PC-3 (cell line): ENCODE data around the gene KCNK10. TPM values are rescaled to one million over a fixed set of nuclear protein-coding genes. Genes with fewer than 3 reads are reported as not detected.

ENCODE experiments used
- ATAC-seq: fragments of 200-7000 bp; cut with Tn5 transposase; 2 replicates; pipeline ENCODE4 v1.9.1; 2020; ENCODE audit warnings: mild to moderate bottlenecking, moderate library complexity
- BruUV-seq: library from RNA; stranded (reverse); fragments of 400-500 nt; replicated peaks from 2 replicates; lab custom pipeline; 2021; lab: Mats Ljungman, UMichigan
- CTCF ChIA-PET: fragments of 300-600 bp; sonication (Branson Sonifier 250); formaldehyde crosslinking; loops from one replicate; lab custom pipeline; 2022; ENCODE audit warnings: antibody characterized with exemption; lab: Charles Lee
- POLR2A ChIA-PET: fragments of 300-600 bp; sonication (Branson Sonifier 250); formaldehyde crosslinking; loops from one replicate; lab custom pipeline; 2022; ENCODE audit warnings: antibody characterized with exemption; ENCODE audit not compliant: unreplicated experiment; lab: Charles Lee
- DNase-seq: peaks from one replicate; pipeline ENCODE4 v3.0.0-alpha.2; 2015
- H2AFZ ChIP-seq: fragments of 300-600 bp; sonication (generic); 2 replicates; pipeline ENCODE4 v1.6.0; 2016; ENCODE audit warnings: antibody characterized with exemption, low read length
- H3F3A ChIP-seq: fragments of 300-600 bp; sonication (generic); one replicate; pipeline ENCODE4 v1.6.0; 2017; ENCODE audit warnings: antibody characterized with exemption, low read length, control low read depth, mild to moderate bottlenecking; ENCODE audit not compliant: unreplicated experiment
- H3K27ac ChIP-seq: fragments of 300-600 bp; sonication (generic); 2 replicates; pipeline ENCODE4 v1.5.1; 2016; ENCODE audit warnings: mild to moderate bottlenecking, low read length
- H3K27me3 ChIP-seq: fragments of 300-600 bp; sonication (generic); 2 replicates; pipeline ENCODE4 v1.6.1; 2016; ENCODE audit warnings: low read length, mixed read lengths
- H3K36me3 ChIP-seq: fragments of 300-600 bp; sonication (generic); 2 replicates; pipeline ENCODE4 v1.6.1; 2016; ENCODE audit warnings: low read depth, mixed run types, low read length, mixed read lengths
- H3K4me1 ChIP-seq: fragments of 300-600 bp; sonication (generic); 2 replicates; pipeline ENCODE4 v1.5.1; 2016; ENCODE audit warnings: low read length; ENCODE audit not compliant: insufficient read depth
- H3K4me2 ChIP-seq: fragments of 300-600 bp; sonication (generic); 2 replicates; pipeline ENCODE4 v1.6.0; 2016; ENCODE audit warnings: low read length
- H3K4me3 ChIP-seq: fragments of 300-600 bp; sonication (generic); 2 replicates; pipeline ENCODE4 v1.5.1; 2016; ENCODE audit warnings: mild to moderate bottlenecking, low read length, mixed read lengths
- H3K79me2 ChIP-seq: fragments of 300-600 bp; sonication (generic); 2 replicates; pipeline ENCODE4 v1.6.1; 2017; ENCODE audit warnings: low read length, mixed read lengths
- H3K9ac ChIP-seq: fragments of 300-600 bp; sonication (generic); 2 replicates; pipeline ENCODE4 v1.6.0; 2016; ENCODE audit warnings: mild to moderate bottlenecking, low read length
- H3K9me2 ChIP-seq: fragments of 300-600 bp; sonication (generic); replicated peaks from 2 replicates; pipeline ENCODE4 v1.6.1; 2016; ENCODE audit warnings: mixed run types, low read length, mixed read lengths
- H3K9me3 ChIP-seq: fragments of 300-600 bp; sonication (generic); 2 replicates; pipeline ENCODE4 v1.6.1; 2016; ENCODE audit warnings: low read length, mixed read lengths
- H4K20me1 ChIP-seq: fragments of 300-600 bp; sonication (generic); 2 replicates; pipeline ENCODE4 v1.6.1; 2016; ENCODE audit warnings: low read length, mixed read lengths
- CTCF ChIP-seq: fragments of 300-600 bp; sonication (generic); conservative IDR thresholded peaks from 2 replicates; pipeline ENCODE4 v1.5.1; 2017; ENCODE audit warnings: antibody characterized with exemption, low read depth, mild to moderate bottlenecking, low read length
- EZH2 ChIP-seq: fragments of 300-600 bp; sonication (generic); IDR thresholded peaks from one replicate; pipeline ENCODE4 v1.6.1; 2017; ENCODE audit warnings: antibody characterized with exemption, mild to moderate bottlenecking, low read length; ENCODE audit not compliant: unreplicated experiment
- EZH2phosphoT487 ChIP-seq: fragments of 300-600 bp; sonication (generic); IDR thresholded peaks from 2 replicates; pipeline ENCODE4 v1.6.1; 2018; ENCODE audit warnings: mild to moderate bottlenecking, antibody characterized with exemption, low read length, borderline replicate concordance
- intact Hi-C: fragments of 100-400 bp; cut with micrococcal nuclease; formaldehyde crosslinking; loops from 2 replicates; pipeline ENCODE4 v1.9.0; 2023
- total RNA-seq: library from RNA; depleted of rRNA; stranded (reverse); fragments of >200 nt; gene quantifications from 2 replicates; pipeline ENCODE4 v1.2.3, GENCODE V29; 2014

The KCNK10 gene
- total RNA-seq, 1 experiment from 2014 or later: not detected

- CTCF ChIA-PET: no interaction called here
- H3K9me3 ChIP-seq: no peaks in the 10 kb centered on the region
- no peak overlapping the region for H3K27ac ChIP-seq
- H3K4me2 ChIP-seq: no peak overlapping the region
- H3F3A ChIP-seq: no peaks in the 10 kb centered on the region
- H3K4me3 ChIP-seq: no peak overlapping the region
- H3K9ac ChIP-seq: no peak overlapping the region
- no peaks in the 10 kb centered on the region for H3K79me2 ChIP-seq
- BruUV-seq: no TSS peak
- DNase-seq (no peak), ATAC-seq (no peak)
- intact Hi-C loops: no loop called here
- H3K36me3 ChIP-seq: no peaks in the 10 kb centered on the region
- TF ChIP-seq EZH2phosphoT487: no peak
- no peak for TF ChIP-seq CTCF
- TF ChIP-seq EZH2: no peak
- no peaks in the 10 kb centered on the region for H3K9me2 ChIP-seq
- H4K20me1 ChIP-seq: no peaks in the 10 kb centered on the region
- no peaks in the 10 kb centered on the region for H3K27me3 ChIP-seq
- no peak overlapping the region for H2AFZ ChIP-seq
- no peaks in the 10 kb centered on the region for H3K4me1 ChIP-seq
- POLR2A ChIA-PET: no interaction called here
Observed at GRCh38 chr14:88146881-88147649, 176.0 kb downstream of the KCNK10 start.

- Histone ChIP-seq H3K4me2 (no peak overlapping the region), H3F3A (no peaks in the 10 kb centered on the region), H2AFZ (no peak overlapping the region), H3K9me3 (no peaks in the 10 kb centered on the region), H3K36me3 (no peaks in the 10 kb centered on the region), H3K9ac (no peak overlapping the region), H3K9me2 (no peaks in the 10 kb centered on the region), H3K27ac (no peak overlapping the region), H3K79me2 (no peaks in the 10 kb centered on the region), H3K4me1 (no peaks in the 10 kb centered on the region), H3K27me3 (no peaks in the 10 kb centered on the region), H4K20me1 (no peaks in the 10 kb centered on the region), H3K4me3 (no peak overlapping the region)
- intact Hi-C loops: no loop called here
- ChIA-PET CTCF (no interaction called here), POLR2A (no interaction called here)
- no peak for DNase-seq
- ATAC-seq: no peak
- peak; percentile 18; the same call in 1 of the 2 replicates for TF ChIP-seq CTCF
- TF ChIP-seq EZH2phosphoT487: no peak
- BruUV-seq: no TSS peak
Observed at GRCh38 chr14:88143810-88144209, 179.3 kb downstream of the KCNK10 start.

- no peak for ATAC-seq
- Histone ChIP-seq H3K9me2 (no peaks in the 10 kb centered on the region), H4K20me1 (no peaks in the 10 kb centered on the region), H3K9me3 (no peaks in the 10 kb centered on the region), H3K27ac (no peak overlapping the region), H3F3A (no peaks in the 10 kb centered on the region), H3K4me1 (no peaks in the 10 kb centered on the region), H3K79me2 (no peaks in the 10 kb centered on the region), H3K36me3 (no peaks in the 10 kb centered on the region), H2AFZ (no peak overlapping the region), H3K27me3 (no peaks in the 10 kb centered on the region), H3K4me2 (no peak overlapping the region), H3K9ac (no peak overlapping the region), H3K4me3 (no peak overlapping the region)
- DNase-seq: no peak
- CTCF ChIA-PET: no interaction called here
- TF ChIP-seq EZH2phosphoT487: no peak
- no peak for TF ChIP-seq EZH2
- no peak for TF ChIP-seq CTCF
- intact Hi-C loops: no loop called here
- POLR2A ChIA-PET: no interaction called here
- BruUV-seq: no TSS peak
Observed at GRCh38 chr14:88142997-88143396, 180.1 kb downstream of the KCNK10 start.
